Immature natural killer cell (primary cell): ENCODE results near the gene MUC4. TPM values are rescaled to one million over a fixed set of nuclear protein-coding genes. Genes with fewer than 3 reads are reported as not detected.
"Not testable (repeated sequence)": the region's sequence is repeated elsewhere in the genome, so short reads cannot be mapped to it uniquely, and the experiment has no call there.

Experiments used
- DNase-seq, 3 donors: peaks; one replicate each; pipeline ENCODE4 v3.0.0; 2022; ENCODE audit warnings: mixed read lengths in 1 of 3
- H3K27ac Mint-ChIP-seq, 6 donors: one replicate each; pipeline ENCODE4 v1.8.0; 2020; ENCODE audit warnings: mixed read lengths in 6 of 6, mild to moderate bottlenecking in 5 of 6, inconsistent platforms in 4 of 6, moderate library complexity in 3 of 6
- H3K27me3 Mint-ChIP-seq, 3 donors: one replicate each; pipeline ENCODE4 v1.8.0; 2020 to 2021; ENCODE audit warnings: low read depth in 3 of 3, mild to moderate bottlenecking in 3 of 3, mixed read lengths in 3 of 3, moderate library complexity in 3 of 3, inconsistent platforms in 1 of 3
- H3K36me3 Mint-ChIP-seq, 3 donors: one replicate each; pipeline ENCODE4 v1.8.0; 2020; ENCODE audit warnings: mixed read lengths in 3 of 3, inconsistent platforms in 2 of 3, mild to moderate bottlenecking in 2 of 3
- H3K4me1 Mint-ChIP-seq, 2 donors: one replicate each; pipeline ENCODE4 v1.8.0; 2020; ENCODE audit warnings: inconsistent platforms in 2 of 2, mild to moderate bottlenecking in 2 of 2, mixed read lengths in 2 of 2, moderate library complexity in 1 of 2
- H3K4me3 Mint-ChIP-seq, 5 donors: one replicate each; pipeline ENCODE4 v1.8.0; 2020; ENCODE audit warnings: mild to moderate bottlenecking in 5 of 5, mixed read lengths in 5 of 5, inconsistent platforms in 3 of 5, moderate library complexity in 3 of 5
- H3K9me3 Mint-ChIP-seq, 6 donors: one replicate each; pipeline ENCODE4 v1.8.0; 2020; ENCODE audit warnings: mild to moderate bottlenecking in 6 of 6, mixed read lengths in 6 of 6, inconsistent platforms in 4 of 6, moderate library complexity in 3 of 6
- polyA plus RNA-seq, 3 donors: library from polyadenylated mRNA; unstranded; fragments of 300-500 nt; fragmentation: Illumina TruSeq; gene quantifications; one replicate each; pipeline ENCODE4 v1.2.3, GENCODE V29; 2021

MUC4 gene
- polyA plus RNA-seq, 3 donors from 2014 or later: 0.06 TPM; not detected in 2

DNA sequence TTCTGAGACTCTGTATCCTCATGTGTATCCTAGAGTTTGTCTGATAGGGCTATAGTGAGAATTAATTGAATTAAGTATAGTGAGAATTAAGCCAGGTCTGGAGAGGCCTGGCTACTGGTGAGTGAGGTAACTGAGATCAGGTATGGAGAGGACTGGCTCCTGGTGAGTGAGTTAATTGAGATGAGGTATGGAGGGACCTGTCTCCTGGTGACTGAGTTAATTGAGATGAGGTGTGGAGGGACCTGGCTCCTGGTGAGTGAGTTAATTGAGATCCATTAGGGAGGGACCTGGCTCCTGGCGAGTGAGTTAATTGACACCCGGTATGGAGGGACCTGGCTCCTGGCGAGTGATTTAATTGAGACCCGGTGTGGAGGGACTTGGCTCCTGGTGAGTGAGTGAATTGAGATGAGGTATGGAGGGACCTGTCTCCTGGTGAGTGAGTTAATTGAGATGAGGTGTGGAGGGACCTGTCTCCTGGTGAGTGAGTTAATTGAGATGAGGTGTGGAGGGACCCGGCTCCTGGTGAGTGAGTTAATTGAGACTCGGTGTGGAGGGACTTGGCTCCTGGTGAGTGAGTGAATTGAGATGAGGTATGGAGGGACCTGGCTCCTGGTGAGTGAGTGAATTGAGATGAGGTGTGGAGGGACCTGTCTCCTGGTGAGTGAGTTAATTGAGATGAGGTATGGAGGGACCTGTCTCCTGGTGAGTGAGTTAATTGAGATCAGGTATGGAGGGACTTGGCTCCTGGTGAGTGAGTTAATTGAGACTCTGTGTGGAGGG, 101.4 kb downstream of the MUC4 start:
- H3K27me3 Mint-ChIP-seq, H3K27ac Mint-ChIP-seq, H3K4me3 Mint-ChIP-seq, H3K9me3 Mint-ChIP-seq, H3K4me1 Mint-ChIP-seq, DNase-seq: not testable (repeated sequence)
- peaks cover 17 to 45% (median 43%) of the 10 kb centered on the region in 3 donors for H3K36me3 Mint-ChIP-seq

DNA sequence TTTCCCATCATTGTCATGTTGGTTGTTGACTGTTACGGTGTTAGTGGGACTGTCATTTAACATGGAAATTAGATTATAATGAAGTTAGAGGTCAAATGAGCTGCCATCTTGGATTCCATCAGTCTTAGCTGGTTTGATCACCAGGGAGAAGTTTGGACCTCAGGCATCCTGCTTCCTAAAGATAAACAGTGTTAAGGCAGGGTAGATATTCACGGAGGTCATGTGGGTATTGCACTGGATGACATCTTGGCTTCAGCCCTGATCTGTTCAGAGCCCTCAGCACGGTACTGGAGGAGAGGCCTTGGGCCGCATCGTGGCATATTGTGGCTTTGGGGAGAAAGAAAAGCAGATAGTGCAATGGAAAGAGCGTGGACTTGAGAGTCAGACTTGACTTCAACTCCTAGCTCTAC, 102.0 kb downstream of the MUC4 start:
- peaks cover 11 to 39% (median 36%) of the 10 kb centered on the region in 3 donors for H3K36me3 Mint-ChIP-seq

DNA sequence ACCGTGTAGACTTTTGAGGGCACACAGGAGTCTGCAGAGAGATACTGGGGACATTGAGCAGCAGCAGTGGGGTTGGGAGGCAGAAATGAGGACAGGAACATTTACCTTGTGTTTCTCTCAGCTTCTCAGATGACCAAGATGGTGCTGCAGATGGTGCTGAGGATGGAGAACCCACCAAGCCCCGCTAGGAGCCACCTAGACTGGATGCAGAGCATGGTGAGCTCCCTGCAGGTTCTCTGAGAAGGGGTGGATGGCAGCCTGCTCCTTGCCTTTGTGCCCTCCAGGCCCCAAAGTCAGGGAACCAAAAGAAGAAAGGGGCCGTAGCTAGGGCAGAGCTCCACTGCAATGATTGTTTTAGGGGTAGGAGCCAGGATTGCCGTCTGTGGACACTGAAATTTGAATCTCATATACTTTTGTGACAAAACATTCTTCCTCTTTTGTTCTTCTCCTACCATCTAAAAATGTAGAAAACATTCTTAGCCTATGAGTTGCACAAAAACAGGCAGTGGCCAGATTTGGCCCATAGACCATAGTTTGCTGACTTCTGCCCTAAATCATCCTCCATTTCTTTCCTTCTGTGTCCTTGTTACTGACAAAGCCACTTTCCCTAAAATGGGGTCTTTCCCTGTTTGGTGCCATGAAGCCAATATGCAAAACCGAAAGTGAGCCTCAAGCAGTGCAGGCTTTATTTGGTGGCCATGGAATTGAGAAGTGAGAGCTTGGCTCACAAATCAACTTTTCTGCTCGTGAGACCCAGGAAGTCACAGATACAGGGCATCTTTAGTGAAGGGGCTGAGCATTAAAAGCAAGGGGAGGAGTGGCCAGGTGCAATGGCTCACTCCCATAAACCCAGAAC, 102.9 kb downstream of the MUC4 start:
- H3K36me3 Mint-ChIP-seq: peaks cover 5 to 34% (median 32%) of the 10 kb centered on the region in 3 donors
- no peaks in the 10 kb centered on the region for H3K9me3 Mint-ChIP-seq
- no peaks in the 10 kb centered on the region for H3K27me3 Mint-ChIP-seq
- no peak overlapping the region for H3K4me3 Mint-ChIP-seq
- peak overlapping the region in 1 of 6 donors; percentile 4 for H3K27ac Mint-ChIP-seq
- DNase-seq: no peak
- H3K4me1 Mint-ChIP-seq: peaks cover 0 to 7% of the 10 kb centered on the region in 2 donors

More for the DNA sequence above, 102.0 kb downstream of the MUC4 start:
- Mint-ChIP-seq H3K27me3 (peaks cover 0 to 2% (median 0%) of the 10 kb centered on the region in 3 donors), H3K27ac (no peak overlapping the region), H3K4me1 (peaks cover 2 to 7% of the 10 kb centered on the region in 2 donors), H3K9me3 (no peaks in the 10 kb centered on the region), H3K4me3 (no peak overlapping the region)
- no peak for DNase-seq

DNA sequence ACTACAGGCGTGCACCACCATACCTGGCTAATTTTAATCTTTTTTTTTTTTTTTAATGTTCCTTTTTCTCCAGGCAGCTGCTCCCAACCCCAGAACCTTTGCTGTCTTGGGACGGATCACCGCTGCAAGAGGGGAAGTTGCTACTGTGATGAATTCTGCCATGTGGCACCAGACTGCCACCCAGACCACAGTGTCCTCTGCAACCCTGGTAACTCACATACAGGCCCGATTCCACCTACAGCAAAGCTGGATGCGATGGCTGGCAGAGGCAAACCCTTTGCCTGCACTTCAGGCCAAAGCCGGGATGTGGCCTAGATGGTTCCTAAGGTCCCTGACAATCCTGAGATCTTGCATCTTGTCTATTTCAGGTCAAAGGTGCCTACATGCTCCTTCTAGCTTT, 103.7 kb downstream of the MUC4 start:
- Mint-ChIP-seq H3K27ac (no peak overlapping the region), H3K4me3 (no peak overlapping the region), H3K36me3 (peaks cover 5 to 34% (median 32%) of the 10 kb centered on the region in 3 donors), H3K4me1 (peaks cover 0 to 7% of the 10 kb centered on the region in 2 donors), H3K27me3 (no peaks in the 10 kb centered on the region), H3K9me3 (no peaks in the 10 kb centered on the region)
- no peak for DNase-seq

DNA sequence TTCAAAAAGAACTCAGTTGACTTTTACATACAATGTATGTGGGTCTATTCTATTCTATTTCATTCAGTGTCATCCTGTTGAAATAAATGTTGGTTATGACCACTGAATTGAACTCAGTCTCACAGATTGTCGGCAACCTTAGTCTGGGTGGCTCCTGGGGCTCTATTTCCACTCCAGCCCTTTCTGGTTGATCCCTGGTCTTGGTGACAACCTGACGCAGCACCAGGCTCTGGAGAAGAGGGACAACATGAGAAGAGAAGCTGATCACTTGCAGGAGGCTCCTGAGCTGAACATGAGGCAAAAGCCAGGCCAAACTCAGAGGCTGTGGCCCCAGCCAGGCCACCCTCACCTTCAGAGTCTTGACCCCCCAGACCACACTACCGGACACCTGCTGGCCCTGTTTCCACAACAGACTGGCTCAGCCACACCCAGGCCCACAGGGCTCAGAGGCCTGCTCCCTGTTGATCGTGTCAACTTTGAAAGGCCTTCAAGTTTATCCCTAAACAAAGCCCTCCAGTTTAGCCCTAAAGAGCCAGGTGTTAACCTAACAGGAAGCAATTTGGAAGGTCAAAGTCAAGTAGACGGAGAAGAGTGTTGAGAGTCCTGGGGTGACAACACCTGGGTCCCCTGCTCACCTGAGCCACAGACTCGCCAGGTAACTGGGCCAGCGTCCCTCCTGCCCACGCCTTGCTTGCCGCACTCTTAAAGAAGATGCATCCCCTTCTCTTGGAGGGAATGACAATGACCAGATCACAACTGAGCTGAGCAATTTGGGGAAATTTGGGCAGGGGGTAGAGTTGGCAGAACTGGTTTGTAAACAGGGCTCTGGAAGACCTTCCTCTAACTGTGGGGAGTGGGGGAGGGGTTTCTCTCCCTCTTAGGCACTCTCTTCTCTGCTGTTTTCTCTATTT, 106.4 kb downstream of the MUC4 start:
- H3K4me3 Mint-ChIP-seq: no peak overlapping the region
- no peak overlapping the region for H3K27ac Mint-ChIP-seq
- H3K4me1 Mint-ChIP-seq: peaks cover 0 to 7% of the 10 kb centered on the region in 2 donors
- DNase-seq: no peak
- no peaks in the 10 kb centered on the region for H3K9me3 Mint-ChIP-seq
- peaks cover 5 to 22% (median 22%) of the 10 kb centered on the region in 3 donors for H3K36me3 Mint-ChIP-seq
- H3K27me3 Mint-ChIP-seq: no peaks in the 10 kb centered on the region

DNA sequence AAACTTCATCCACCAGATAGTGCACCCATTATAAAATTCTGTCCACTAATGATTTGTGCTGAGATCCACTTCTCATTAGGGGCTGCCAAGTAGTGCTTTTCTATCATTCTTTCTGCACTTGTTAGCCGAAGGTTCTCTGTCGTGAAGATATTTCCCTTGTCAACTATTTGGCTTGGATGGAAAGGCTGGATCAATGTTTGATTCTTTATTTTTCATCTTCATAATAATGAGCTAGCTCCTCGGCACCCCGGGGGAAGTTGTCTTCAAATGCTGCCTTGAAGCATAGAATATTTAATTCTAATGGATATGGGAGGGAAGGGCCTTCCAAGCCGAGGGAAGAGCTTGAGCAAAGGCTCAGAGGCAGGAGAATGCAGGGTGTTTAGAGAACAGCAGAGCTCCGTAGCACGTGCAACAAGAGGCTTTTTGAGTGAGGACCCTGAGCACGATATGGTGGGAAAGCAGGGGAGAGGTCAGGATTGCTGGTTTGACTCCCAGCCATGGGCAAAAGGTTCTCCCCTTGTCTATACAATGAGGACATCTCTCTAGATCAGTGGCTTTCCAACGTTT, 107.2 kb downstream of the MUC4 start:
- no peaks in the 10 kb centered on the region for H3K27me3 Mint-ChIP-seq
- H3K4me1 Mint-ChIP-seq: peaks cover 0 to 7% of the 10 kb centered on the region in 2 donors
- H3K36me3 Mint-ChIP-seq: peaks cover 5 to 14% (median 14%) of the 10 kb centered on the region in 3 donors
- H3K4me3 Mint-ChIP-seq: no peak overlapping the region
- H3K9me3 Mint-ChIP-seq: no peaks in the 10 kb centered on the region
- DNase-seq: no peak
- H3K27ac Mint-ChIP-seq: no peak overlapping the region

DNA sequence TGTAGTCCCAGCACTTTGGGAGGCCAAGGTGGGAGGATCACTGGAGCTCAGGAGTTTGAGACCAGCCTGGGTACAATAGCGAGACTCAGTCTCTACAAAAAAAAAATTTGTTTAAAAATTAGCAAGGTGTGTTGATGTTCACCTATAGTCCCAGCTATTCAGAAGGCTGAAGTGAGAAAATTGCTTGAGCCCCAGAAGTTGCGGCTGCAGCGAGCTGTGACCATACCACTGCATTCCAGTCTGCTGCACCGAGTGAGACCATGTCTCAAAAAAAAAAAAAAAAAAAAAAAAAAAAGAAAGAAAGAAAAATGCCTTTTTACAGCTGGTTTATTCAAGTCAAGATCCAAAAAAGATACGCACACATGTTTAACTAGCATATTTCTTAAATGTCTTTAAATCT, 108.0 kb downstream of the MUC4 start:
- H3K27ac Mint-ChIP-seq: no peak overlapping the region
- peaks cover 0 to 7% of the 10 kb centered on the region in 2 donors for H3K4me1 Mint-ChIP-seq
- no peaks in the 10 kb centered on the region for H3K9me3 Mint-ChIP-seq
- H3K4me3 Mint-ChIP-seq: no peak overlapping the region
- peaks cover under 1 to 9% (median 7%) of the 10 kb centered on the region in 3 donors for H3K36me3 Mint-ChIP-seq
- DNase-seq: no peak
- no peaks in the 10 kb centered on the region for H3K27me3 Mint-ChIP-seq

DNA sequence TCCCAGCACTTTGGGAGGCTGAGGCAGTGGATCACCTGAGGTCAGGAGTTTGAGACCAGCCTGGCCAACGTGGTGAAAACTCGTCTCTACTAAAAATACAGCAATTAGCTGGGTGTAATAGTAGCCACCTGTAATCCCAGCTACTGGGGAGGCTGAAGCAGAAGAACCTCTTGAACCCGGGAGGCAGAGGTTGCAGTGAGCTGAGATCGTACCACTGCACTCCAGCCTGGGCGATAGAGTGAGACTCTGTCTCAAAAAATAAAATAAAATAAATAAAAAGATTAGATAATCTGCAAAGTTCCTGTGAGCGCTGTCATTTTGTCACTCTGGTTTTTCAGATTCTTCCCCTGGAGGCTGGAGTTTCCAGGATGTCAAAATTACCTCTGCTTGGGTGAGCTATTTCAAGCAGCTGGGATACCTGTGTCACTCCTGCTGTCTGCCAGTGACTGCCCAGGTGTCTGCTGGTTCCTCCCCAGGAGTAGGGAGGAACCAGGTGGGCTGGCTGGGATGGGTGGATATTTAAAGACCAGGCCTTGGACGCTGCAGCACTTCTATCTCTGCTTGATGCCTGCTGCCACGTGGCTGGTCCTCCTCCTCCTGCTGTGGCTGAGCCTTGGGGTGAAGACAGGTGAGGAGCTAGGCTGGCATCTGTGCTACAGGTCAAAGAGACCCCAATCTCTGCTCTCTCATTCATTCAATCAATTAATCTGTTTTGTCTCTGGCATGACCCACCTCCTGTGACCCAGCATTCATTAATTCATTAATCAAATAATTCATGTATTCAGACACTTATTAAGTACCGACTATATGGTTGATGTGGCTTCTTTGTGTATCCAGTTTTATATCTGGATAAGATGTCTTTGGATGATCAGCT, 110.5 kb downstream of the MUC4 start:
- peaks cover 0 to 7% of the 10 kb centered on the region in 2 donors for H3K4me1 Mint-ChIP-seq
- no peak overlapping the region for H3K4me3 Mint-ChIP-seq
- DNase-seq: no peak
- H3K27ac Mint-ChIP-seq: peak overlapping the region in 1 of 6 donors; percentile 22
- peaks cover 0 to 1% (median 0%) of the 10 kb centered on the region in 3 donors for H3K27me3 Mint-ChIP-seq
- peaks cover 9 to 13% (median 11%) of the 10 kb centered on the region in 3 donors for H3K36me3 Mint-ChIP-seq
- no peaks in the 10 kb centered on the region for H3K9me3 Mint-ChIP-seq

DNA sequence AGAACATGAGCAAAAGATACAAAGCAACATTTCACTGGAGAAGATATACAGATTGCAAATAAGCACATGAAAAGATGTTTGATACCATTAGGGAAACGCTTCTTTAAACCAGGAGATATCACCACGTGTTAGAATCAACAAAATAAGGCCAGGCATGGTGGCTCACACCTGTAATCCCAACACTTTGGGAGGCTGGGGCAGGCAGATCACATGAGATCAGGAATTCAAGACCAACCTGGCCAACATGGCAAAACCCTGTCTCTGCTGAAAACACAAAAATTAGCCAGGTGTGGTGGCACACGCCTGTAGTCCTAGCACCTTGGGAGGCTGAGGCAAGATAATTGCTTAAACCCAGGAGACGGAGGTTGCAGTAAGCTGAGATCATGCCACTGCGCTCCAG, 111.4 kb downstream of the MUC4 start:
- H3K27ac Mint-ChIP-seq: peak overlapping the region in 1 of 6 donors; percentile 1
- no peak overlapping the region for H3K4me3 Mint-ChIP-seq
- H3K27me3 Mint-ChIP-seq: peaks cover 0 to 1% (median 0%) of the 10 kb centered on the region in 3 donors
- no peaks in the 10 kb centered on the region for H3K9me3 Mint-ChIP-seq
- peaks cover 0 to under 1% of the 10 kb centered on the region in 2 donors for H3K4me1 Mint-ChIP-seq
- peaks cover 13 to 19% (median 16%) of the 10 kb centered on the region in 3 donors for H3K36me3 Mint-ChIP-seq
- DNase-seq: no peak

DNA sequence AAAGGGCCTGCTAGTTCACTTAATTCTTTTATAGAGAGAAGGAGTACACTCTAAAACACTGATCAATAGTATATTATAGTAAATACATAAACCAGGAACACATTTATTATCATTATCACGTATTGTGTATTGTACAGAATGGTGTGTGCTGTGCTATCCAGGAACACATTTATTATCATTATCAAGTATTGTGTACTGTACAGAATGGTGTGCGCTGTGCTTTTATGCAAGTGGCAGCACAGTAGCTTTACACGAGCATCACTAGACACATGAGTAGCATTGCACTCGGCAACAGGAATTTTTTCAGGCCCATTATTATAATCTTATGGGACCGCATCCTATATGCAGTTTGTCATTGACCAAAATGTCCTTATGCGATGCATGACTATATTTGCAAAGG, 111.9 kb downstream of the MUC4 start:
- Mint-ChIP-seq H3K36me3 (peaks cover 13 to 22% (median 16%) of the 10 kb centered on the region in 3 donors), H3K4me1 (no peaks in the 10 kb centered on the region), H3K4me3 (no peak overlapping the region), H3K9me3 (no peaks in the 10 kb centered on the region), H3K27me3 (peaks cover 0 to 1% (median 0%) of the 10 kb centered on the region in 3 donors), H3K27ac (peak overlapping the region in 2 of 6 donors; percentile 1 to 67)
- DNase-seq: no peak

DNA sequence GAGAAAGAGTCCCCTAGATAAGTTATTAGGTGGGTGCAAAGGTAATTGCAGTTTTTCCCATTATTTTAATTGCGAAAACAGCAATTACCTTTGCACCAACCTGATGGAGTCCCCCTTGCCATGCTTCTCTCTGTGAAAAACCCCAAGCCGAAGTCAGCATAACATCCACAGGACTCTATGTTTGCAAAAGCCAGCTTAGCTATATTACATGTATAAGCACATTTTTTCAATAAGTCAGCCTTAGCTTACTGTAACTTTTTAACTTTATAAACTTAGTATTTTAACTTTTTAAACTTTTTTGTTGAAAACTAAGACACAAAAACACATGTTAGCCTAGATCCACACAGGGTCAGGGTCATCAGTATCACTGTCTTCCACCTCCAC, 112.3 kb downstream of the MUC4 start:
- H3K27me3 Mint-ChIP-seq: peaks cover 0 to 1% (median 0%) of the 10 kb centered on the region in 3 donors
- no peaks in the 10 kb centered on the region for H3K9me3 Mint-ChIP-seq
- peaks cover 13 to 22% (median 16%) of the 10 kb centered on the region in 3 donors for H3K36me3 Mint-ChIP-seq
- no peak overlapping the region for H3K4me3 Mint-ChIP-seq
- no peaks in the 10 kb centered on the region for H3K4me1 Mint-ChIP-seq
- peak overlapping the region in 1 of 6 donors; percentile 67 for H3K27ac Mint-ChIP-seq
- DNase-seq: no peak

DNA sequence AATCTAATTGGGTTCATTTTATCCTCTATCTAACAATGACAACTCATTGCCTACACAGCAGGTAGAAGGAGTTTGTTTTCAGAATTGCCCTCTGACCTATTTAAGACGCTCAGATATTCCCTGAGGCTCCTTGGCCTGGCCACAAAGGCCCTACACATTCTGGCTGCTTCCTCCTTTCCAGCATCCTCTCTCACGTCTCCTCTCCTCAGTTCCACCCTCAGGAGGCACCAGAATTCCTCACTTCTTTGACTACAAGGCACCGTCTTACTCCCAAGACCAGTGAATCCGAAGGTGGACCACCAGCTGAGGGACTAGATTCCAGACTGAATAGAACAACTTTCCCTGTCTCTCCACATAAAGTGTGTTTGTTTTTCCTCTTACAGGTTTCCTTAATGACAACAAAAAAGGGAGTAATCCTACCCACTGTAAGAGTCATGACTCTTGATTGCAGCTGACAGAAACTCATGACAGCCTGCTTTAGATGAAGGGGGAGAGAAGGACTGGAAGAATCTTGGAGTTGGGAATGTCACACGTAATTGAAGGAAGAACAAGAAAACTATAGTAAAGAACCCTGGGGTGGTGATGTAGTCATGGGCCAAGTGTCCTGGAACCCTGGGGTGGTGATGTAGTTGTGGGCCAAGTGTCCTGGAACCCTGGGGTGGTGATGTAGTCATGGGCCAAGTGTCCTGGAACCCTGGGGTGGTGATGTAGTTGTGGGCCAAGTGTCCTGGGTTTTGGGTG, 112.9 kb downstream of the MUC4 start:
- Mint-ChIP-seq H3K4me3 (no peak overlapping the region), H3K27ac (no peak overlapping the region), H3K4me1 (no peaks in the 10 kb centered on the region), H3K36me3 (peaks cover 13 to 26% (median 17%) of the 10 kb centered on the region in 3 donors), H3K9me3 (no peaks in the 10 kb centered on the region), H3K27me3 (peaks cover 0 to 1% (median 0%) of the 10 kb centered on the region in 3 donors)
- no peak for DNase-seq
